HG03135 (cell line): ENCODE measurements around the gene GAK.

ENCODE experiments used
- ATAC-seq: cut with Tn5 transposase; IDR thresholded peaks from one replicate; pipeline ENCODE4 v1.9.1; 2021; ENCODE audit warnings: mild to moderate bottlenecking, moderate library complexity; ENCODE audit not compliant: unreplicated experiment

Gene GAK

DNA sequence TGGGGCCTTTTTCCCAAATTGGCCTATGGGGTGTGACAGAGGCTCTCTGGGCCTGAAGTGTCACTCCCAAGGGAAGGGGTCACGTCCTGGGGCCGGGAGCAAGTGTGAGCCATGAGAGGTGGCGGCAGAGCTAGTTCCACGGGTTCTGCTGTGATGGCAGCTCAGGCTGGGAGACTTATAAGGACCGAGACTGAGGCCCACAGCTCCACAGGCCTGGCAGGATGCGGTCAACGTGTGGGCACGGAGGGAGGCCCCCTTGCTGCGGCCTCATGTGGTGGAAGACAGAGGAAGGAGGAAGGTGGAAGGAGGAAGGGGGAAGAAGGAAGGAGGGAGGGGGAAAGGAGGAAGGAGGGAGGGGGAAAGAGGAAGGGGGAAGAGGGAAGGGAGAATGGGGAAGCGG lies 99.0 kb downstream of the GAK start:
- ATAC-seq, result no peak

DNA sequence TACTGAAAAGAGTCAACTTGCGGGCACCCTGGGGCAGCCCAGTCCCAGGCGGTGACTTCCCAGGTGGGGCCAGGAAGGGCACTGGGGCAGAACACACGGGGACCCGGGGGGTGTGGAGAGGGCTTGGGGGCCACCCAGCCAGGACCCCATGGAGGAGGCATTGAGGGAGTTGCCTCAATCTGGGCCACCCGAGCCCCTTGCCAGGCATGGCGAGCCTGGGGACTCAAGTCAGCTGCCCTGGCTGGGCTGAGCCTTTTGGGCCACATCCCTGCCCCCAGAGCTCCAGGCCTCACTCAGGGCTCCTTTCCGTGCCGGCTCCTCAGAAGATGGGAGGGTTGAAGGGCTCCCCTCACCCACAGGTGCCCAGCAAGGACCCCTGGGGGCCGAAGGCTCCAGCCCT lies 99.6 kb downstream of the GAK start:
- ATAC-seq, result no peak

- ATAC-seq, result no peak
Observed at GRCh38 chr4:832108-832507, 100.0 kb downstream of the GAK start.

GRCh38 chr4:831483-831805 lies 100.7 kb downstream of the GAK start:
- ATAC-seq, result no peak

DNA sequence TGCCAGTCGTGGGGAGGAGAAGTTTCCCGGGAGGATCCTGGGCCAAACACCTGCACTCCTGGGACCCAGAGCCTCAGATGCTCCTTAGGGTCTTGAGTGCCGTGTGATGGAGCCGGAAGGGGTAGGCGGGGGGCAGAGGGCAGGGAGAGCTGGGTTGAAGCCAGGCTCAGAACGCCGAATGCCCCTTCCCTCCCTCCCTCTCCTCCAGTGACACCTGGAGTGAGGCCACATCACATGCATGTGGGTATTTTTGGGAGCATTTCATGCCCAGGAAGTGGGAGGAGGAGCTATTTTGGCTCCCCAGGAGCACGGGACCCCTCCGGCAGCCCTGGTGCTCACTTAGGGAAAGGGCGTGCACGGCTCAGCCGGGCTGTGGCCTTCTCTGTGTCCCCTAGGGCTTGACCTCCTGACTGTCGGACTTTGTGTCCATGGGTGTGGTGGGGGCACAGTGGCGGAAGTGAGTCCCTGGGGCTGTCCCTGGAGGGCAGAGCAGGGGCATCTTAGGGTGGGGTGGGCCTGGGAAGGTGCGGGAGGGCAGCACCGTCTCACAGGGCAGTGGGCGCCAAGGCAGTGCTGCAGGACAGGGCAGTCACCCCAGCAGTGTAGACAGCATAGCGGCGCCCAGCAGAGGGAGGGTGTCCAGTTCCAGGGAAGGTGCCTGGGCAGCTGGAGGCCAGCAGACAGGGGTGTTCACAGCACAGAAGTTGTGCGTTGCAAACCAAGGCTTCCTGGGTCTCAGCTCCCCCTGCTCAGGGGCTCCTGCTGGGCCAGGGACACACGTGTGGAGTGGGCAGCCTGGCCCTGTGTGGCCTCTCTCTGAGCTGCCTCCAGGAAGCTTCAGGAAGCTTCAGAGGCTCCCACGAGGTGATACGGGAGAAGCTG lies 101.3 kb downstream of the GAK start:
- no peak for ATAC-seq

GRCh38 chr4:829761-830600 lies 102.1 kb downstream of the GAK start:
- ATAC-seq, result no peak

- ATAC-seq, result no peak
Observed at GRCh38 chr4:829291-829690, 102.8 kb downstream of the GAK start.

DNA sequence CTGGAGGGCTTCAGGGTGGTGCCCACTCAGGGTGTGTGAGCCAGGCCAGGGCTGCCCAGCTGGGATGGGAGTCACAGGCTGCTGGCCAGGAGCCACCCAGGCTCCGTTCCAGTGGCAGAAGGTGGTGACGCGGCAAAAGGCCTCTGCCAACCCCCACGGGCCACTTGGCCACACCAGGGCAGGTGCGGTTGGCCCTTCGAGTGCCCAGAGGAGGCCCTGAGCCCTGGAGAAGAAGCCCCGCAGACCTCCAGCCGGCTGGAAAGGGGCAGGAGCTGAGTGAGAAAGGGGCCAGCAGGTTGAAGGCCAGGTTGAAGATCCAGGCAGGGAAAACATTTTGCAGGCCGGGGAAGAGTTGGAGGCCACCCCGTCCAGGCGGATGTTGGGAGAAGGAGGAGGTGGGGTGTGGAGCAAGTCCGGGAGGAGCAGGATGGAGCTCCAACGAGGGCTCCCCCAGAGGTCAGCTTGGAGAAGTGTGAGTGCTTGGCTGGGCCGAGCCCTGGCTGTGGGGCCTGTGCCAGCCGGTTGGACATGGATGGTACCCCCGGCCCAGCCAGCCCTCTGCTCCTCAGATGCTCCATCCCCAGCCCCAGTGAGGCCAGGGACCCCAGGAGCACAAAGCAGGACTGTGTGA lies 103.4 kb downstream of the GAK start:
- ATAC-seq, result no peak

- no peak for ATAC-seq
Observed at GRCh38 chr4:827209-828081, 104.7 kb downstream of the GAK start.

- no peak for ATAC-seq
Observed at GRCh38 chr4:826508-827208, 105.5 kb downstream of the GAK start.

DNA sequence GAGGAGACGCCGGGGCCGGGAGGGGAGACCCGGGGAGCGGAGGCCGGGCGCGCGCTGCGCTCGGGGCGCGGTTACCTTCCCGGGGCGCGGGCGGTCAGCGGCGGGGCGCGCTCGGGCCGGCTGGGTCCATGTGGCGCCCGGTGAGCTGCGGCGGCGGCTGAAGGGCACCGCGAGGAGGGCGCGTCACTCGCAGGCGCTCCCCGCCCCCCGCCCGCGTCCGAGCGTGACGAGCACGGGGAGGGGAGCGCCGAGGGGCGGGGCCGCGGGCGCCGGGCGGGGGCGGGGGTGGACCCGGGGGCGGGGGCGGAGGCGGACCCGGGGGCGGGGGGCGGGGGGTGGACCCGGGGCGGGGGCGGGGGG lies 106.2 kb downstream of the GAK start, which contains the start of gene CPLX1:
TSS of gene CPLX1 (minus strand) at position 159 of the 360 bp plus-strand sequence. CDS start 1,607 bp downstream, outside the sequence.
- ATAC-seq, result no peak

DNA sequence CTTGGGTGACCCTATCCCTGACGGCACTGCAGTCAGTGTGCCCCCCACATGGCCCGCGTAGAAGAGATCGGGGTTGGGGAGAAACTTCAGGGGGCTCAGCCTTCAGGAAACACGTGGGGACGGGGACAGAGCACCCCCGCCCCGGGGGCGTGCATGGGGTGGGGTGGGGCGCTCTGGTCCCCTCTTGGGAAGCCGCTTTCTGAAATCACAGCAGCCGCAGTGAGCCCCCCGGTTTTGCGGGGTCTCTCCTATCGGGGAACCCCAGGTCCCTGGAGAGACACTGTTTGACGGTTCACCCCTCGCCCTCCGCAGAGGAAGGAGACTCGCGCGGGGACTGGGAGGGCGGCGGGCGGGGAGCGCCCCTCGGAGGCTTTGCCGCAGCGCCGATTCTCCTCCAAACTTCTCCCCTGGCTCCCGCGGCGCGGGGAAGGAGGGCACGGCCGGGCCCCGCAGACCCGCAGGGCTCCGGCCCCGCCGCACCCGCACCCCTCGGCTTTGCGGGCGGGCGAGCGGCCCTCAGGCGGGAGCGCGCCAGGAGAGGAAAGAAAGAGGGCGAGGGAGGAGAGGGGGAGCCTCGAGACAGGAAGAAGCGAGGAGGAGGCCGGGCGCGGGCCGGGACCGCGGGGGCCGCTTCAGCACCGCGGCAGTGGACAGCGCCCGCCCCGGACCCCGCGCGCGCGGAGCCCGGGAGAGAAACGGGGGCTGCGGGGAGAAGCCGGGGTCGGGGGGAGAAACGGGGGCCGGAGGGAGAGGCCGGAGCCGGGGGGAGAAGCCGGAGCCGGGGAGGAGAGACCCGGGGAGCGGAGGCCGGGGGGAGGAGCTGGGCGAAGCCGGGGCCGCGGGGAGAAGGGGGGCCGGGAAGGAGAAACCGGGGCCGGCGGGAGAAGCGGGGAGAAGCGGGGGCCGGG lies 106.8 kb downstream of the GAK start:
- no peak for ATAC-seq

DNA sequence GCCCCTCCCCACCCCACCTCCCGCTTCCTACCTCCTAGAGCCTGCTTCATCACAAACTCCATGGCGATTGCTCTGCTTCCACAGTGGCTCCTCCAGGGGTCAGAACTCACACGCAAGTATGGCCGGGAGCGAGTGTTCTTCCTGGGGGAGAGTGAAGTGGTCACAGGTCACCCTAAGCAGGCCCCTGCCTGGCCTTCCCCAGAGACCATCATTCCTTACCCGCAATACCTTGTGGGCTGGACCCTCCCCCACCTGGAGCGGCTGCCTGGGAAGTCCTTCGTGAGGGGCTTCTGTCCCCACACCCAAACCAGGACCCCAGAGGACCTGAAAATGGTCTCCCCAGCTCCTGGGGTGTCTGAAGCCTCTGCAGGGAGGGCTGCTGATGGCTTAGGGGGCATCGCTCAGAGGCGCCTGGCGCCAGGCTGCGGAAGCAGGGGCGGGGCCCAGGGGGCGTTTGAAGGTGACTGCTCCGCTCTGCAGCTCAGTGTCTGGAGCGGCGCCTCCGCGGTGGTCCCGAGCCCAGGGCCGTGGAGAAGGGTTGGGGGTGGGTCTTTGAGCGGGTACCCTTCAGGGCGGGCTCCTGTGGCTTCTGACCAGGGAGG lies 107.6 kb downstream of the GAK start:
- ATAC-seq, result no peak

DNA sequence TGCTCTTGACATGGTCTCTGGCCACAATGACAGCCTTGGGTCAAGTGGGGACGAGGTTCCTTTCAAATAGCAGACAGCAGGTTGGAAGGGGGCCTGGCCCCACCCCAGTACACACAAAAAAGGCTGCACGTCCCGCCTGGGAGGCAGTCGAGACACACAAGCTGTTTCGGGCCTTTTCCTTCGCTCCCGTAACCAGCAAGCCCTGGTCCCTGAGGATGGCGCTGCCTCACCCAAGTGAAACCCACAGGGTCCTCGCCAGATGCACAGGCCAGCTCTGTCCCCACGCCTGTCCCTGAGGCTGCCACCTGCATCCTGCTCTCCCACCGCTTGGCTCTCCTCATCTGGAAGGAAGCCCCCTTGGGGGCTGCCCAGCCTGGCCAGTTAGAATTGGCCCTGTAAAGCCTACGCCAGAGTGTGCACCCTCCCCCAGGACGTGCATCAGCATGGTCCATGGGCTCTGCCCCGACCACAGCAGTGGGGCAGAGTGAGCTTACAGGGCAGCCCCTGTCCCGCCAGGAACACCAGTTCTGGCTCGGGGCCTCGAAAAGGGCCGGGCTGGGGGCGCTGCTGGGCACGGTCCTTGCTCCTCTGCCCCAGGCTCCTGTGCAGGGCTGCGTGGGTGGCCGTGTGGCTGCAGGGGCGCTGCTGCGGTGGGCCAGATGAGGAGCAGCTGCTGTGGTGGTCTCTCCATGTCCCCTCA lies 108.2 kb downstream of the GAK start:
- no peak for ATAC-seq

GRCh38 chr4:823176-823760 lies 108.8 kb downstream of the GAK start:
- no peak for ATAC-seq

- ATAC-seq, result no peak
Observed at GRCh38 chr4:822361-823175, 109.5 kb downstream of the GAK start.

DNA sequence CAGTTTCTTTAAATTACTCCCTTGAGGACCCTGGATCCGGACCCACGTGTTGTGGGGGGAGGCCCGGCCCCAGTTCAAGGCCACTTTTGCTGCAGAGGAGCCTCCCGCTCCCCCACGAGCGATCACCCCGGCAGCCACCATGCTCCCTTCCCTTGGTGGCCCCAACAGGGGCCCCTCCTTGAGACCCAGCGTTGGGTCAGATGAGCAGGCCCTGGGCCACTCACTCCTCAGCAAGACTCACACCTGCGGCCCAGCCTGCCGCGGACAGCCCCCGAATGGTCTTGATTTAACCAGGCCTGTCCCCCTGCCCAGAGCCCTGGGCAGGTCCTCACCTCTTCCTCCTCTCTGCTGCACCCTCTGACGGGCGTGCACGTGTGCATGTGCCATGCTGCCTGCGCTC lies 110.5 kb downstream of the GAK start:
- no peak for ATAC-seq
